GM06990 (cell line): Measurements from ENCODE around the gene TCF4.

Source experiments
- DNase-seq: peaks from one replicate; pipeline ENCODE4 v3.0.0-alpha.2; 2011; ENCODE audit not compliant: insufficient read length; ENCODE audit errors: extremely low read depth
- H3K27me3 ChIP-seq: replicated peaks from 2 replicates; pipeline ENCODE4 v1.6.0; 2011; ENCODE audit warnings: low read length; ENCODE audit not compliant: control insufficient read depth, insufficient read depth
- H3K36me3 ChIP-seq: 2 replicates; pipeline ENCODE4 v1.5.1; 2011; ENCODE audit warnings: low read length; ENCODE audit not compliant: control insufficient read depth, insufficient read depth
- H3K4me3 ChIP-seq: replicated peaks from 2 replicates; pipeline ENCODE4 v1.5.1; 2011; ENCODE audit warnings: low read depth, mild to moderate bottlenecking, control low read depth, low read length
- CTCF ChIP-seq: IDR thresholded peaks from 2 replicates; pipeline ENCODE4 v1.5.1; 2011; ENCODE audit warnings: low read length, control low read depth, mild to moderate bottlenecking, inconsistent platforms; ENCODE audit not compliant: insufficient read depth, poor library complexity, severe bottlenecking

TCF4 gene

GRCh38 chr18:55319459-55320193, 268.4 kb downstream of the TCF4 start:
- no peak for TF ChIP-seq CTCF

GRCh38 chr18:55318951-55319441, 269.0 kb downstream of the TCF4 start:
- Histone ChIP-seq H3K36me3 (no peaks in the 10 kb centered on the region), H3K27me3 (no peaks in the 10 kb centered on the region), H3K4me3 (peak overlapping the region; percentile 91)
- no peak for TF ChIP-seq CTCF
- DNase-seq, result no peak

More at GRCh38 chr18:55319459-55320193, 268.4 kb downstream of the TCF4 start:
- H3K4me3 ChIP-seq, result peak overlapping the region; percentile 91
- DNase-seq, result no peak
- no peaks in the 10 kb centered on the region for H3K27me3 ChIP-seq
- no peaks in the 10 kb centered on the region for H3K36me3 ChIP-seq

- no peak for TF ChIP-seq CTCF
- no peak for DNase-seq
- Histone ChIP-seq H3K4me3 (peak overlapping the region; percentile 91), H3K27me3 (no peaks in the 10 kb centered on the region), H3K36me3 (no peaks in the 10 kb centered on the region)
Observed at GRCh38 chr18:55317864-55318263, 270.1 kb downstream of the TCF4 start.

GRCh38 chr18:55317324-55317723, 270.7 kb downstream of the TCF4 start:
- no peak for DNase-seq
- no peaks in the 10 kb centered on the region for H3K36me3 ChIP-seq
- TF ChIP-seq CTCF, result no peak
- peak overlapping the region; percentile 91 for H3K4me3 ChIP-seq
- no peaks in the 10 kb centered on the region for H3K27me3 ChIP-seq

- H3K36me3 ChIP-seq, result no peaks in the 10 kb centered on the region
- TF ChIP-seq CTCF, result no peak
- DNase-seq, result no peak
- H3K4me3 ChIP-seq, result peak overlapping the region; percentile 51
- no peaks in the 10 kb centered on the region for H3K27me3 ChIP-seq
Observed at GRCh38 chr18:55316486-55317184, 271.4 kb downstream of the TCF4 start.
